GM13976 (cell line): ENCODE data around the gene PHC2.

ENCODE experiments used
- DNase-seq: peaks from one replicate; pipeline ENCODE4 v3.0.0; 2012; ENCODE audit warnings: low spot score
- in situ Hi-C: fragments of 300-500 bp; cut with MboI; formaldehyde crosslinking; loops from one replicate; pipeline ENCODE4 v1.12.0; 2022; ENCODE audit warnings: low sequenced_read_pairs, mixed read lengths, inconsistent platforms; ENCODE audit not compliant: unreplicated experiment
- TF ChIP-seq, protein P1 (sequence below): IDR thresholded peaks from 2 replicates; pipeline ENCODE4 v1.5.1; 2012; ENCODE audit warnings: borderline replicate concordance, mild to moderate bottlenecking; ENCODE audit not compliant: insufficient read depth; ENCODE audit errors: extremely low read depth, missing control alignments, control extremely low read depth

Gene PHC2, protein sequence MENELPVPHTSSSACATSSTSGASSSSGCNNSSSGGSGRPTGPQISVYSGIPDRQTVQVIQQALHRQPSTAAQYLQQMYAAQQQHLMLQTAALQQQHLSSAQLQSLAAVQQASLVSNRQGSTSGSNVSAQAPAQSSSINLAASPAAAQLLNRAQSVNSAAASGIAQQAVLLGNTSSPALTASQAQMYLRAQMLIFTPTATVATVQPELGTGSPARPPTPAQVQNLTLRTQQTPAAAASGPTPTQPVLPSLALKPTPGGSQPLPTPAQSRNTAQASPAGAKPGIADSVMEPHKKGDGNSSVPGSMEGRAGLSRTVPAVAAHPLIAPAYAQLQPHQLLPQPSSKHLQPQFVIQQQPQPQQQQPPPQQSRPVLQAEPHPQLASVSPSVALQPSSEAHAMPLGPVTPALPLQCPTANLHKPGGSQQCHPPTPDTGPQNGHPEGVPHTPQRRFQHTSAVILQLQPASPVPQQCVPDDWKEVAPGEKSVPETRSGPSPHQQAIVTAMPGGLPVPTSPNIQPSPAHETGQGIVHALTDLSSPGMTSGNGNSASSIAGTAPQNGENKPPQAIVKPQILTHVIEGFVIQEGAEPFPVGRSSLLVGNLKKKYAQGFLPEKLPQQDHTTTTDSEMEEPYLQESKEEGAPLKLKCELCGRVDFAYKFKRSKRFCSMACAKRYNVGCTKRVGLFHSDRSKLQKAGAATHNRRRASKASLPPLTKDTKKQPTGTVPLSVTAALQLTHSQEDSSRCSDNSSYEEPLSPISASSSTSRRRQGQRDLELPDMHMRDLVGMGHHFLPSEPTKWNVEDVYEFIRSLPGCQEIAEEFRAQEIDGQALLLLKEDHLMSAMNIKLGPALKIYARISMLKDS

DNA sequence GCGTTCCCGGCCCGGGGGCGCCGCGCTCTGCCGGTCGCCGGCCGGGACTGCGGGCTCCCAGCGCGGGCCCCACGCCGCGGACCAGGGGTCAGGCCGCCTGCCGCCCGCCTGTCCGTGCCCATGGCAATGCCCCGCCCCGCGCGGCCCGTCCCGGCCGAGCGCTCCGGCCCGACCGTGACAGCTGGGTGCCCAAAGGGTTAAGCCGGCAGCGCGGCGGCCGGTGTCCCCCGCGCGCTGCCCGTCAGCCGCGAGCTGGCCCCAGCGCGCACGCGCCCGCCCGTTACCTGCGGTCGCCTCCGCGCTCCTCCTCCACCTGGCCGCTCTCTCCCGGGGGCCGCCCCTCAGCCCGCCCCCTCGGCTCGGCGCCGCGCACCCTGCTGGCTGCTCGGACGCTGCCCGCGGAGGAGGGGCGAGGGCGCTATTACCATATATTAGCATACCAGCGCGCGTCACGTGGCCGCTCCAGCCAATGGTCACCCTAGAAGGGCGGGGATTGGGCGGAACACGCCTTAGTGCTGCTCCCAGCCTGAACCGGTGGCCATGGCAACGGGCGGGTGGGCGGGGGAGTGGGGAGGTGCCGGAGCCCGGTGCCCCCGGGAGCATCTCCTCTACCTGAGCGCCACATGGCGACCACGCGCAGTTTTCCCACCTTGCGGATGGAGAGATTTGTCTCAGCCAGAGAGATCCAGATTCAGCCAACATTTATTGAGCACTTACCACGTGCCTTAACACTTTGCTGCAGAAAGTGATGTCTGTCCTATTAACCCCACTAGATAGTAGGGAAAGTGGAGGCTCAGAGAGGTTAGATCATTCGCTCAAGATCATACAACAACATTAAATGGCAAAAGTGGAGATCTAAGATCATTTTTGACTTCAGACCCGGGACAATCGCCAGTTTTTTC lies at the start of gene PHC2:
PHC2 (minus strand) TSS at position 404 of the 902 bp plus-strand sequence. CDS start 55,556 bp downstream, outside the sequence.
- DNase-seq = peak; percentile 97
- TF ChIP-seq, protein P1, sequence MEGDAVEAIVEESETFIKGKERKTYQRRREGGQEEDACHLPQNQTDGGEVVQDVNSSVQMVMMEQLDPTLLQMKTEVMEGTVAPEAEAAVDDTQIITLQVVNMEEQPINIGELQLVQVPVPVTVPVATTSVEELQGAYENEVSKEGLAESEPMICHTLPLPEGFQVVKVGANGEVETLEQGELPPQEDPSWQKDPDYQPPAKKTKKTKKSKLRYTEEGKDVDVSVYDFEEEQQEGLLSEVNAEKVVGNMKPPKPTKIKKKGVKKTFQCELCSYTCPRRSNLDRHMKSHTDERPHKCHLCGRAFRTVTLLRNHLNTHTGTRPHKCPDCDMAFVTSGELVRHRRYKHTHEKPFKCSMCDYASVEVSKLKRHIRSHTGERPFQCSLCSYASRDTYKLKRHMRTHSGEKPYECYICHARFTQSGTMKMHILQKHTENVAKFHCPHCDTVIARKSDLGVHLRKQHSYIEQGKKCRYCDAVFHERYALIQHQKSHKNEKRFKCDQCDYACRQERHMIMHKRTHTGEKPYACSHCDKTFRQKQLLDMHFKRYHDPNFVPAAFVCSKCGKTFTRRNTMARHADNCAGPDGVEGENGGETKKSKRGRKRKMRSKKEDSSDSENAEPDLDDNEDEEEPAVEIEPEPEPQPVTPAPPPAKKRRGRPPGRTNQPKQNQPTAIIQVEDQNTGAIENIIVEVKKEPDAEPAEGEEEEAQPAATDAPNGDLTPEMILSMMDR = peak; percentile 13
- in situ Hi-C loops = no loop called here

DNA sequence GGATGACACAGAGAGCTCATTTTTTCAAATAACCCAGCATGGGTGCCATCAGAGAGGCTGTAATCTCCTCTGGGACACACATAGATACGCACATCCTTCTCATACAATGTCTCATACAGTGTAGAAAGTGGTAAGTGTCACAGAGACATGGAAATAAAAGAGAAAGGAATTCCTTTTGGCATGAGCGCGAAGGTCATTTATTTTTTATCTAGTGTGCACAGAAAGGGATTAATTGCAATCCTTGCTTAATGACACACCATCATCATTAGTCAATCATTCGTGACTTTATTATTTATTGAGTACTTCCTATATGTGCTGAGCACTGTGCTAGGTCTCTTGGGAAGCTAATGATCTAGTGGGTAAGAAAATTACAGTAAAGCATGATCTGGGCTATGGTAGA lies 46.6 kb upstream of the PHC2 start:
- TF ChIP-seq, protein P1 = no peak
- in situ Hi-C loops = no loop called here
- DNase-seq = no peak

DNA sequence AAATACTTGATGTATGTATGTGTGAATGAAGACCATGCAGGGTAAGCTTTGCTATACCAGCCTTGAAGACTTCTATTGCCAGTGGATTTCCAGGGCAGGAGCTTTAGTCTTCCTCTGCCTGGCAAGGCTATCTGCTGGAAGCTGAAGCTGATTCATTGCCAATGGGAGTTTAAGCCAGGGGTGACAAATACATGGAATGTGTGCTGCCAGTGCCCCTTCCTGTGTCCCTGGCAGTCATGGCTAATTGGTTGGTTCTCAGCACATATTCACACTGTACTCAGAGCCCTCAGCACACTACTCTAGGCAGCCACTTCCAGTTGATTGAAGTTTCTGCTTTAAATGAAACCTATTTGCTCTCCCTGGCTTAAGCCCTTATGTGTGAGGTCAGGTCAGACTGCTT lies 43.0 kb upstream of the PHC2 start:
- in situ Hi-C loops = no loop called here
- DNase-seq = no peak
- TF ChIP-seq, protein P1 = no peak

DNA sequence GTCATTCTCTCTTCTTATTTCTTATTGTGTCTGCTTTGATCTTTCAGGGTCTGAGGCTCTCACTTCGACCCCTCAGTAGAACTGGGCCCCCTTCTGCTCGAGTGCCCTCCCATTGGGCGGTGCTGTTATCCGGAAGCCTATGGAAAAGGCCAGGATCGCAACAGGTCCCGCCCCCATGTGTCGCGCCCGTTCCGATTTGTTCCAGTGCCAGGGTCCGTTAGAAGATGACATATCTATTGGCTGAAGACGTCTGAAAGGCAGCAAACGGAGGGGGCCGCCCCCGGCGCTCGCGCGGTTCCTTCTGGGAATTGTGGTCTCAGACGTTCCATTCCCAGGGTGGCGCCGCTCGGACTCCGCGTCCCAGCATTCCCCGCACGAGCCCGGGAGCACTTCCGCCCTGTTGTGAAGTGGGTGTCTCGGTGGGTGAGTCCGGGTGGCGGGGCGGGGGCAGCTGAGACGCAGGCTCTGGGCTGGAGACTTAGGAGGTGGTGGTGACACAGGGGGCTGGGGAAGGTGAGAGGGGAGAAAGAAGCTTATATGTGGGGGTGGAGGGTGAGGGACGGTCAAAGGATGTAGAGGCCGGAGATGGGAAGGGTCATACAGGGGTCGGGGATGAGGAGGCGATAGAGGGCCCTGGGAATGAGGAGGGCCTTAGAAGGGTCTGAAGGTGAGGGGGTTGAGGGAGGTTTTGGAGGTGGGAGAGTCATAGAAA lies 41.5 kb upstream of the PHC2 start, which contains the start of gene ZSCAN20:
ZSCAN20 (plus strand) TSS at position 377 of the 712 bp plus-strand sequence. CDS start 6,644 bp downstream, outside the sequence.
- in situ Hi-C loops = no loop called here
- DNase-seq = peak; percentile 92
- TF ChIP-seq, protein P1 = no peak

DNA sequence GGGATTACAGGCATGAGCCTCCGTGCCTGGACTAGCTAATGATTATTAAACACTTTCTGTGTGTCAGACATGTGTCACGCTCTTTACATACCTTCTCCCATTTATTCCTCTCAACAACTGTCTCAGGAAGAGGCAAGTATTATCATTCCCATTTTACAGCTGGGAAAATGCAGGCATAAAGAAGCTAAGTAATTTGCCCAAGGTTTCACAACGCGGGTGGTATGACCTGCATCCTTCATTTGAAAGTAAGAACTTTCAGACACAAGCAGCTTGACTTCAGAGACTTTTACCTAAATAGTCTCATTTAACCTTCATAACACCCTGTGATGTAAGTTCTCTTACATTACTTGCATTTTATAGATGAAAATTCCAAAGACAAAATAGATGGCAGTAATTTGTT lies 40.5 kb upstream of the PHC2 start:
- no peak for DNase-seq
- in situ Hi-C loops = no loop called here
- TF ChIP-seq, protein P1 = no peak
